H1 (cell line): ENCODE results near the gene TRPV6. TPM values are rescaled to one million over a fixed set of nuclear protein-coding genes. Genes with fewer than 3 reads are reported as not detected.

Source experiments
- CHD7 ChIP-seq: fragments of 300-600 bp; sonication (generic); IDR thresholded peaks from 2 replicates; pipeline ENCODE4 v1.7.1; 2012; ENCODE audit warnings: low read length, moderate library complexity, mild to moderate bottlenecking, inconsistent platforms; ENCODE audit not compliant: insufficient replicate concordance
- CTCF ChIP-seq, 3 experiments: IDR thresholded peaks; 1 replicate in 2 of 3; 2 replicates in 1 of 3; pipeline versions ENCODE4 v1.5.1 to v1.6.1; 2011; ENCODE audit warnings: low read length in 3 of 3, mild to moderate bottlenecking in 3 of 3, inconsistent platforms in 2 of 3, low read depth in 1 of 3, moderate library complexity in 1 of 3; ENCODE audit not compliant: insufficient read depth in 1 of 3; ENCODE audit errors: control extremely low read depth in 1 of 3
- HDAC2 ChIP-seq, 2 experiments: fragments of 300-600 bp in 1 of 2; sonication (generic) in 1 of 2; IDR thresholded peaks; 2 replicates each; pipeline ENCODE4 v1.6.1; 2011 to 2012; ENCODE audit warnings: low read depth in 2 of 2, low read length in 2 of 2, mild to moderate bottlenecking in 2 of 2, moderate library complexity in 2 of 2, borderline replicate concordance in 1 of 2, inconsistent platforms in 1 of 2
- NRF1 ChIP-seq: IDR thresholded peaks from 2 replicates; pipeline ENCODE4 v1.6.1; 2011; ENCODE audit warnings: mild to moderate bottlenecking, low read depth, low read length, improper control_type of control experiment
- SAP30 ChIP-seq: fragments of 300-600 bp; sonication (generic); IDR thresholded peaks from 2 replicates; pipeline ENCODE4 v1.7.1; 2012; ENCODE audit warnings: low read length, moderate library complexity, mild to moderate bottlenecking, inconsistent platforms; ENCODE audit not compliant: insufficient read depth, insufficient replicate concordance
- SP2 ChIP-seq: IDR thresholded peaks from 2 replicates; pipeline ENCODE4 v1.6.1; 2012; ENCODE audit warnings: mild to moderate bottlenecking, low read length, inconsistent platforms
- USF2 ChIP-seq: IDR thresholded peaks from 2 replicates; pipeline ENCODE4 v1.6.1; 2011; ENCODE audit warnings: low read length, improper control_type of control experiment
- polyA plus RNA-seq, 7 experiments: library from polyadenylated mRNA; depleted of rRNA in 3 of 7; stranded (reverse) in 5 of 7; unstranded in 2 of 7; fragments of >200 nt in 5 of 7; fragments of 200-250 nt in 2 of 7; gene quantifications; 1 replicate in 5 of 7; 2 replicates in 1 of 7; 4 replicates in 1 of 7; pipeline versions ENCODE4 v1.2.1 to v1.2.3, GENCODE V29; 2011 to 2013; ENCODE audit warnings: missing spikeins in 2 of 7, mixed read lengths in 2 of 7
- total RNA-seq: library from RNA; stranded (reverse); fragmentation: NEBNext Ultra II Directional; extraction: Animal tissue kit (Norgen Biotek cat#: 25700); gene quantifications from 2 replicates; pipeline ENCODE4 v1.2.1, GENCODE V29; 2021

The TRPV6 gene
- total and polyA plus RNA-seq, 2 of the 8 experiments (the other 6 are each of a cell fraction or from before 2014, with no cell fraction given), result 0.52 to 1.1 TPM

- TF ChIP-seq CHD7 (no peak), CTCF (IDR thresholded peaks at IDR 0.05; ENCODE audit: control extremely low read depth in 1 of 3, insufficient read depth in 1 of 3, low read depth in 1 of 3, low read length in 3 of 3) (no peak), USF2 (no peak), SP2 (no peak), NRF1 (no peak), SAP30 (no peak), HDAC2 (IDR thresholded peaks at IDR 0.05; ENCODE audit: borderline replicate concordance in 1 of 2, low read depth in 2 of 2, low read length in 2 of 2) (no peak)
Observed at GRCh38 chr7:142884286-142884640, 1.3 kb downstream of the TRPV6 start (continued).
